ENCODE data around the gene HMGA1. TPM values are rescaled to one million over a fixed set of nuclear protein-coding genes. Genes with fewer than 3 reads are reported as not detected.

The HMGA1 gene
- total and polyA plus RNA-seq, 2 of the 13 experiments (the other 11 are each of a cell fraction or from before 2014, with no cell fraction given): 117 to 145 TPM

GRCh38 chr6:34276881-34277762 lies 40.4 kb downstream of the HMGA1 start (continued):
- TF ChIP-seq CEBPB (IDR thresholded peaks at IDR 0.05; ENCODE audit: borderline replicate concordance, low read depth, low read length): no peak
- TF ChIP-seq ZNF737 (CRISPR knock-in tag; IDR thresholded peaks at IDR 0.05; ENCODE audit: borderline replicate concordance): no peak
- no peak; the same call in 1 of the 2 replicates for TF ChIP-seq ZNF704 (CRISPR knock-in tag; IDR thresholded peaks at IDR 0.05; ENCODE audit: borderline replicate concordance)
- TF ChIP-seq IRF2 (CRISPR knock-in tag; IDR thresholded peaks at IDR 0.05): peak; percentile 64
- no peak for TF ChIP-seq ARNT (IDR thresholded peaks at IDR 0.05)
- no peak for TF ChIP-seq NONO (IDR thresholded peaks at IDR 0.05)
- TF ChIP-seq NONO (CRISPR knock-in tag; conservative IDR thresholded peaks at IDR 0.05): 0 out of 2 replicates have a peak, but pooled peaks have one; percentile 38
- peak; percentile 48; the same call in 1 of the 2 replicates for TF ChIP-seq MIER2 (CRISPR knock-in tag; IDR thresholded peaks at IDR 0.05)
- no peak for TF ChIP-seq ZNF619 (CRISPR knock-in tag; IDR thresholded peaks at IDR 0.05)
- TF ChIP-seq ZNF414 (CRISPR knock-in tag; IDR thresholded peaks at IDR 0.05): no peak
- TF ChIP-seq ZSCAN21 (CRISPR knock-in tag; IDR thresholded peaks at IDR 0.05; ENCODE audit: borderline replicate concordance): no peak
- TF ChIP-seq SNAPC5 (CRISPR knock-in tag; IDR thresholded peaks at IDR 0.05; ENCODE audit: borderline replicate concordance): no peak
- TF ChIP-seq REPIN1 (CRISPR knock-in tag; IDR thresholded peaks at IDR 0.05; ENCODE audit: borderline replicate concordance, low read depth): no peak
- TF ChIP-seq ZNF234 (CRISPR knock-in tag; conservative IDR thresholded peaks at IDR 0.05): no peak
- no peak for TF ChIP-seq ZNF761 (CRISPR knock-in tag; conservative IDR thresholded peaks at IDR 0.05)
- 0 out of 2 replicates have a peak, but pooled peaks have one; percentile 19 for TF ChIP-seq TCF7 (IDR thresholded peaks at IDR 0.05; ENCODE audit: low read depth)
- no peak for TF ChIP-seq STAT5B (CRISPR knock-in tag; IDR thresholded peaks at IDR 0.05)
- no peak for TF ChIP-seq MLX (CRISPR knock-in tag; IDR thresholded peaks at IDR 0.05)
- TF ChIP-seq HMGA1 (CRISPR knock-in tag; conservative IDR thresholded peaks at IDR 0.05): no peak
- TF ChIP-seq AKNA (CRISPR knock-in tag; IDR thresholded peaks at IDR 0.05; ENCODE audit: borderline replicate concordance): no peak
- no peak for TF ChIP-seq ZNF850 (CRISPR knock-in tag; conservative IDR thresholded peaks at IDR 0.05)

Data from HepG2 (cell line).